Esophagus muscularis mucosa (tissue), 4 donors: Measurements from ENCODE around the gene MKI67.

Source experiments
- EP300 ChIP-seq: sonication (generic); formaldehyde crosslinking; IDR thresholded peaks from one replicate; pipeline ENCODE4 v1.6.1; 2017; ENCODE audit warnings: antibody characterized with exemption
- POLR2A ChIP-seq: fragments of 450-650 bp; IDR thresholded peaks from one replicate; pipeline ENCODE4 v1.6.1; 2017; ENCODE audit warnings: antibody characterized with exemption, moderate library complexity, mild to moderate bottlenecking, low read depth
- POLR2AphosphoS5 ChIP-seq, 2 donors: sonication (generic); formaldehyde crosslinking; IDR thresholded peaks; one replicate each; pipeline ENCODE4 v1.6.1; 2017; ENCODE audit warnings: antibody characterized with exemption in 2 of 2
- TF ChIP-seq, protein P1 (sequence below), 3 experiments: fragments of 200-600 bp in 2 of 3; fragments of 450-650 bp in 1 of 3; sonication (generic) in 2 of 3; IDR thresholded peaks; one replicate each; pipeline ENCODE4 v1.5.1; 2017 to 2019; ENCODE audit warnings: antibody characterized with exemption in 3 of 3, mild to moderate bottlenecking in 2 of 3, moderate library complexity in 1 of 3

DNA sequence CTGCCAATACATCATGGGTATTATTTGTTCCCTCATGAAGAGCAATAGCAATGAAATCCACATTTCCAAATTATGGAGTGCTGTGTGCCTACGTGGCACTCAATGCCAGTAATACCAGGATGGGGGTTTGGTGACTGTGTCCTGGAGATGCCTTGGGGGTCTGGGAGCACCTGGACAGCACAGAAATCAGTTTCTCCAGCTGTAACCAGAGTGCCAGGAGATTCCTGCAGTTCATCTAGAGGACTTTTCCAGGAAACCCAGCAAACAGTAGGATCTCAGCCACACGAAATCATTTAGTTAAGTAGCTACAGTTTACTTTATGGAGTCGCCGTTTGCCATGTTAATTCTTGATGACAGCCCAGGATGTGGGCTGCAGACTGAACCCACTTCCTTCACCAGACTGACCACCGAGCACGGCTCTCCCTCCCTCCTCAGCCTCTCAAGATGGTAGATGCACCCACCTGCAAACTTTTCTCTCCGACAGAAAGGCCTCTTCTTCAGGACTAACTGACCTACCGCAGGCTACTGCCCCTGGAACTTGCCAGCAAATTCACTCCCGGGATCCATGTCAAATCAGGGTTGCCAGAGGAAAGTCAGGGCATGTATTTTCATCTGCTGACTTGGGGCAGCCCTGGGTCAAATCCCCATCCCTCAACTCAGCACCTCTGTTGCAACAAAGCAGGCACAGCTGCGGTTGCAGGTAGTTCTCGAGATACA, 30.3 kb downstream of the MKI67 start:
- no peak for TF ChIP-seq POLR2A
- TF ChIP-seq, protein P1, sequence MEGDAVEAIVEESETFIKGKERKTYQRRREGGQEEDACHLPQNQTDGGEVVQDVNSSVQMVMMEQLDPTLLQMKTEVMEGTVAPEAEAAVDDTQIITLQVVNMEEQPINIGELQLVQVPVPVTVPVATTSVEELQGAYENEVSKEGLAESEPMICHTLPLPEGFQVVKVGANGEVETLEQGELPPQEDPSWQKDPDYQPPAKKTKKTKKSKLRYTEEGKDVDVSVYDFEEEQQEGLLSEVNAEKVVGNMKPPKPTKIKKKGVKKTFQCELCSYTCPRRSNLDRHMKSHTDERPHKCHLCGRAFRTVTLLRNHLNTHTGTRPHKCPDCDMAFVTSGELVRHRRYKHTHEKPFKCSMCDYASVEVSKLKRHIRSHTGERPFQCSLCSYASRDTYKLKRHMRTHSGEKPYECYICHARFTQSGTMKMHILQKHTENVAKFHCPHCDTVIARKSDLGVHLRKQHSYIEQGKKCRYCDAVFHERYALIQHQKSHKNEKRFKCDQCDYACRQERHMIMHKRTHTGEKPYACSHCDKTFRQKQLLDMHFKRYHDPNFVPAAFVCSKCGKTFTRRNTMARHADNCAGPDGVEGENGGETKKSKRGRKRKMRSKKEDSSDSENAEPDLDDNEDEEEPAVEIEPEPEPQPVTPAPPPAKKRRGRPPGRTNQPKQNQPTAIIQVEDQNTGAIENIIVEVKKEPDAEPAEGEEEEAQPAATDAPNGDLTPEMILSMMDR (IDR thresholded peaks at IDR 0.05) = no peak
- no peak for TF ChIP-seq POLR2AphosphoS5 (IDR thresholded peaks at IDR 0.05)
- TF ChIP-seq EP300 = no peak
